GM18499 (cell line): Measurements from ENCODE around the gene ERC2.

Source experiments
- ATAC-seq: cut with Tn5 transposase; IDR thresholded peaks from one replicate; pipeline ENCODE4 v1.9.1; 2021; ENCODE audit warnings: moderate number of reproducible peaks; ENCODE audit not compliant: insufficient read depth, unreplicated experiment

The ERC2 gene

GRCh38 chr3:55483196-55484095, 984.8 kb downstream of the ERC2 start:
- no peak for ATAC-seq

- ATAC-seq = no peak
Observed at GRCh38 chr3:55482496-55483195, 985.6 kb downstream of the ERC2 start.

GRCh38 chr3:55481744-55482495, 986.3 kb downstream of the ERC2 start:
- ATAC-seq = no peak

GRCh38 chr3:55480911-55481743, 987.1 kb downstream of the ERC2 start:
- ATAC-seq = no peak

DNA sequence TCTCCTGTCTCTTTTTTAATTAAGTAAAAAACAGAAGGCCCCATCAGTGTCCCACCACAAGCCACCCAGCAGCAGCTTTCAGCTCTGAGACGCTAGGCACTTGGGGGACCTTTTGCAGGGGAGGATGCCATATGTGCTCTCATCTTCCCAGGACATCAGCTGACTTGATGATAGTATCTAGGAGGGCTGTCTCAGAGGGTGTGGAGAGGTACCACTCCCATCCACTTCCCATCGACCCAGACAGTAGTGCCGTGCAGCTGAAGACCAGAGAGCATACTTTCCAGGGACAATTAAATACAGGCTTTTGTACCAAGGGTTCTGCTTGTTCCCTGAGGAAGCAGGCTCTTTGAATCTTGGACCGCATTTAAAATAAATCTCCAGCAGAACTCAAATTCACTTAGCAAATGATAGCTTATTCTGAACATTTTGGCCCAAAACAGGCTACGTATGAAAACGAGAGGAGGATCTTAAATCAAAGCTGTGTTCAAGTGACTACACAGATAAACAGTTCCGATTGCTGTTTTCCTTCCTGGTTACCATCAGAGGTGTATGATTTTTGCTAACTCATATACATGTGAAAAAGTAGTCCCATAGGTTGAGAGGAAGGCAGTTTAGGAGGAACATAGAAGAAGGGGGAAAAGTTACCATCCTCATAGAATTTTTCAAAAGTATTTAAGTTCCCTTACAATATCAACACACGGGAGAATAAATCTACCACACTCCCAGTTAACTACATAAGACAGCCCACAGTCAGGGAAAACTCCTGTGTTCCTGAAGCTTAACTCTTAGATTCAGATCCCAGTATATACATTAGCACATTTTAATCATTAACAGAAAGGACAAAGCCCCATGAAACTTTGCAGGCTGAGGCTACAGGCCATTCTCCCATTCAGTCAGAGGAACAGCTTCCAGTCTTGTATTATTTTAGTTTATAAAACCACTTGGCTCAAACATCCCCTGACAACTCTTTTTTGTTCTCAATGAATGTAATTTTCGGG, 990.7 kb downstream of the ERC2 start:
- no peak for ATAC-seq

GRCh38 chr3:55476515-55476914, 991.8 kb downstream of the ERC2 start:
- ATAC-seq = no peak

DNA sequence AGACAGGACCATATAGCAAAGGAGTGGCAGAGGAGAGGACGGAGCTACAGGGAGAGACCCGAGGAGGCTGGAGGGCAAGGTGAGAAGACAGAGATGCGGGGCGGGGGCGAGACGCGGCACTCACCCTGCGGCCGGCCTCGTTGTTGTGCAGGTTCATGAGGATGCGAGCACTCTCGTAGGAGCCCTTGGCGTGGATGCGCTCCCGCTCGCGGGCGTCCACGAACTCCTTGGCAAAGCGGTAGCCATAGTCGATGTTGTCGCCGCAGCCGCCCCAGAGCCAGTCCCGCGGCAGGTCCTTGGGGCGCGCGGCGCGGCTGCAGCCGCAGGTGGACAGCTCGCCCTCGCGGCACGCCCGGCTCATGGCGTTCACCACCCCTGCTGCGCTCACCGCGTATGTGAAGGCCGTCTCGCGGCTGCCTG, 994.0 kb downstream of the ERC2 start:
- no peak for ATAC-seq

GRCh38 chr3:55473788-55474187, 994.5 kb downstream of the ERC2 start:
- no peak for ATAC-seq

DNA sequence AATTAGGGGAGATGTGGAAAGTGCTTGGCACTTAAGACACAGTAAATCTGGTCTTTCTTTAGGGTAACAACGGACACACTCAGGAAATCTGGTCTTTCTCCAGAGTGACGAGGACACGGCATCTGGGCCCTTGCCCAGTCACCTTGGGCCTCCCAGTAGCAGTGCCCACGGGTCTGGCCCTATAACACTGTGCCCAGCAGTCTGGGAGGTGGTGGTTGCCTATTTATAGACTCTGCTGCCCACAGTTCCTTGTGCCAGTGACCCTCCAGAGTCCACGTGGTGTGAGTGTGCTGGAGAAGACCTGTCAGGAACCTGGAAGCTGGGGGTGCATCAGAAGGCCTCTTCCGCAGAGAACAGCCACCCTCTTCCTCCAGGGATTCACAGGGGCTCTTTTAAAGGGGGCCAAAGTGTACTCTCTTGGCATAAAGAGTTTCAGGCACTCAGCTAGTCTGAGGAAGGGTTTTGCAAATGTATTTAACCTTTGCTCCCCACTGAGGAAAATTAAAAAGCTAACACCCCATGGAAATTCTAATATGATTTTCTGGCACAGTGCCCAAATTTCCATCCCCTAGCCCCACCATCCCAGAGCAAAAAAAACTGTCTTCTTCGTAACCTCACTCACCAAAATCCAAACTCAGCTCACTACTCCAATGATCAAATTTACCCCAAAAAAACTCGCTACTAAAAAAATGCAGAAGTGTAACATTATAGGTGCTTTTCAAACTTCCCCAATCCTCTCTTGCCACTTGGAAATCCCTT, 996.6 kb downstream of the ERC2 start:
- ATAC-seq = no peak

DNA sequence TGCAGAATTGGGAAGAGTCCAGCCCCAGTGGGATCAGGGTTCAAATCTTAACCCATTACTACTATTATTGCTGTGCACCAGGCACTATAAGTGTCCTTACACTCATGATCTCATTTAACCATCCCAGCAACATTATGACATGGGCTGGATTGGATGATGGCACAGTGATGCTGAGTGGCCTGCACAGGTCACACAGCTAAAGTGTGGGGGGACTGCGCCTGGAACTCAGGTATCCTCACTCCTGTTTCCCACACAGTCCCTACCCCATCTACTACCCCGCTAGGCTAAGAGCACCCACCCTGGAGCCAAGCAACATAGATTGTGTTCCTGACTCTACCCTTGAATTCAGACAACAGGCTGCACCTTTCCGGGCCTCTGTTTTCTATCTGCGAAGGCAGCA, 997.2 kb downstream of the ERC2 start:
- no peak for ATAC-seq

DNA sequence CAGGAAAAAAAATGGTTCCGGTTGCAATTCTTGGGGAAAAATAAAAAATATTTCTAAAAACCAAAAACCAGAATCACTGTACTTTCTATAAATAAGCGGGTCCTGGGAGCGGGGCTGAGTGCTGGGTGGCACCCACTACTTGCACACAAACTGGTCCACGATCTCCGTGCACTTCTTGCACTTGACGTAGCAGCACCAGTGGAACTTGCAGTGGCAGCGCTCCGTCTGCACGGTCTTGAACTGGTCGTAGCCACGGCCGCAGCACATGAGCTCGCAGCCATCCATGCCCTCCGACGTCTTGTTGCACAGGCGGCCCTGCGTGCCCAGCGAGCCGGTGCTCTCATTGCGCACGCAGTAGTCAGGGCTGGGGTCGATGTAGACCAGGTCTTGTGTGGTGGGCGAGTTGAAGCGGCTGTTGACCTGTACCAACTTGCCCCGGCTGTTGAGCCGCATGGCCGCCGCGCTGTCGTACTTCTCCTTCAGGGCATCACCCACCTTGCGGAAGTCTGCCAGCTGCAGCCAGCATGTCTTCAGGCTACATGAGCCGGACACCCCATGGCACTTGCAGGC, 998.2 kb downstream of the ERC2 start:
- no peak for ATAC-seq

DNA sequence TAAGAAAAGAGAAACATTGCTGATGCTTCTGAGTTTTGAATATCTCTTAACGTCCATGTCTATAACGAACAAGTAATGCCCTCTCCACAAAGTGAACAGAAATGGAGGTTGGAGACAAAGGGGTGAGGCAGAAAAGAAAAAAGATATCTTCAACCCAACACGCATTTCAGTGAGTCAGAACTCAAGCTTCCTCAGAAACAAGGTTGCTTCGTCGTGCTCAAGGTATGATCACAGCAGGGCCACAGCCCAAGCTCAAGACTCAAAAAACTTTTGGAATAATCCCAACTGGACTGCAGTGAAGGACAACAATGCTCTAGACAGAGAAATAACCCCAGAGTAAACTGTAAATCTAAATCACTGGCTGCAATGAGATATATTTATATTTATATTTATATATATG, 1000.0 kb downstream of the ERC2 start:
- no peak for ATAC-seq

GRCh38 chr3:55467099-55467498, 1001.2 kb downstream of the ERC2 start:
- no peak for ATAC-seq

DNA sequence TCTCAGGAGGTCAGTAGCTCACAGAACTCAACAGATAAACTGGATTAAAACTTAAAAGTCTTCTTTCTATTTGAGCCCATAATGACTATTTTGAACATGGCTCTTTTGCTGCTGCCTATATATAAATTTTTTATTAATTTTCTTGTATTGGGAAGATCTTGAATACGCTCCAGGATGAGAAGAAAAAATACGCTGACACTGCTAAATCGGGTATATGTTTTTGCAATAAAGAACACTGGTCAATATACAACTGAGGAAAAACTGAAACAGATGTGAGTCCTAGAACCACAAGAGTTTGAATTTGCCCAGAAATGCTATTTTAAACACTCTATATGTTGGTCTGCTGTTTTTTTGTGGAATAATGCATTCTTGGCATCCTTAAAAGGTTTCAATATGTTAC, 1001.7 kb downstream of the ERC2 start:
- no peak for ATAC-seq

DNA sequence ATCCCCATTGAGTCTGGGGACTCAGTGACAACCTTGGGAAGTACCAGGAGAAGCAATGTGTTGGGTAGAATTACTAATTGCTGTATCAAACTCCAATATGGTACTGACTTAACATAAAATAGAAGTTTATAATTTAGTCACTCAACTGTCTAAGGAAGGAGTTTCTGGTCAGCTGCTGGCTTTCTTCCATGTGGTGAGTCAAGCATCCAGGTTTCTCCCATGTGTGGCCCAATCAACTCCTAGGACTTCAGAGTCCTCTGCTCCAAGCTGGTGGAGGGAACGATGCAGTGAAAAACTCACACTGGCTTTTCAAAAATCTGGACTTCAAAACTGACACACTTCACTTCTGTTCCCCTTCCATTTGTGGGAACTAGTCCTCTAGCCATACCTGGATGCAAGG, 1006.4 kb downstream of the ERC2 start:
- ATAC-seq = no peak

DNA sequence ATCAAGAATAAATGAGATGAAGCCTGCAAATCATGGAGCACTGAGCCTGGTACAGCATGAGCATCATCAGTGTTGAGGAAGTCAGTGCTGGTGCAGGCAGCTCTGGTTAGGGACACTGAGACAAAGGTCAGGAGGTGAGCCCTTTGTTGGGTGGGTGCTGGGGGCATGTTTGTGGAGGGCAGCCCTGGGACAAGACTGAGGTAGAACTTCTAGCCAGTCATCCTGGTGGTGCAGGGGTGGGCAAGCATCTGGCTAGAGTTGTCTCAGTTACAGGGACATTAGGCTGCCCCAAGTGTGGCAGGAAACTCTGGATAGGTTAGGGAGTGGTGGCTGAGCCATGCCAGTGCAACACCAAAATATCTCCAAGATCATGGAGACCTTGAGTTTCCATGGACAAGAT, 1008.4 kb downstream of the ERC2 start:
- ATAC-seq = no peak
